ENCODE measurements around the gene AIDA. TPM values are rescaled to one million over a fixed set of nuclear protein-coding genes. Genes with fewer than 3 reads are reported as not detected.

The AIDA gene
- total RNA-seq, 1 experiment from 2014 or later, result 80.0 TPM

DNA sequence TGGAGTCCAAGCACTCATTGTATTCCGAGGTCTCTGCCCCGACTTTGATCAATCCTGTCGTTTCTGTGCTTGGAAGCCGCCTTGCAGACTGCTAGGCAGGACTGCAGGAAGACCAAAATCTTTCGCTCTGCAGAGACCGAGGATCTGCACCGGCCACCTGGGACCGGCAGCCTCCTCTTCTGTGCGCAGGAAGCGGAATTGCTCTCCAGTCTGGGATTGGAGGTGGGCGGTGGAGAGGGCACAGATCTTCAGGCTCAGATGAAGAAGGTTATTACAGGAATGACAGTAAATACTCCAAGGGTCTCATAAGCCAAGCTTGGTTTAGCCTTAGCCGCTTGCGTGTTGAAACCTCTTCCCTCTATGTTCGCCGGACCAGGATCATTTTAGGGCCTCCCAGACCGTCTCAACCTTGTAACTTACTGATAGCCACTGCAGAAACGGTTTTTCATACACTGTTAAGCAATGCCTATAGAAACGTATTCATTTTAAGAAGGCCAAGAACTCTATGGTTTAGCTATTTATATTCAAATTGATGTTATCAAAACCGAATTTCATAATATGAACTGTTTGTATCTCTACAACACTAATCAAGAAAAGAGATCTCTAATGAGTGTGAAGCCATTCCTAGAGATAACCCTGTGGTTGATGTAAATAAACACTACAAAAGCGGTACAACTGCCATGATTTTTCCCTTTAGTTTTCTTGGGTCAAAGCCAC lies 93.3 kb downstream of the AIDA start:
- BruUV-seq (replicated peaks), result TSS peak; percentile 48
- Histone ChIP-seq H3K27me3 (replicated peaks; ENCODE audit: insufficient read depth, low read depth, low read length, poor library complexity) (peaks cover 20% of the 10 kb centered on the region), H3K36me3 (ENCODE audit: insufficient read depth, low read length, poor library complexity, severe bottlenecking) (peaks cover 18% of the 10 kb centered on the region), H3K9me3 (ENCODE audit: low read depth, low read length, poor library complexity, severe bottlenecking) (no peaks in the 10 kb centered on the region), H3K27ac (ENCODE audit: low read depth, low read length, poor library complexity, severe bottlenecking) (no peak overlapping the region), H3K4me1 (ENCODE audit: insufficient read depth, low read length, poor library complexity, severe bottlenecking) (peaks cover 12% of the 10 kb centered on the region), H3K4me3 (ENCODE audit: low read depth, low read length, poor library complexity, severe bottlenecking) (peak overlapping the region; percentile 89)
- POLR2A ChIA-PET (ENCODE audit: low non-redundant PET), result no interaction called here
- TF ChIP-seq CTCF (conservative IDR thresholded peaks at IDR 0.05; ENCODE audit: low read depth, low read length), result no peak
- no peak for TF ChIP-seq EZH2 (IDR thresholded peaks at IDR 0.05; ENCODE audit: borderline replicate concordance, low read depth, low read length, poor library complexity, severe bottlenecking)
- peak; percentile 28 for DNase-seq (ENCODE audit: low spot score)
- CTCF ChIA-PET, result no interaction called here
- intact Hi-C loops (cut with micrococcal nuclease; ENCODE audit: unreplicated experiment), result no loop called here

Other genes with a start within 250 kb of the AIDA start
- gene HHIPL2, start 164.4 kb downstream of the AIDA start, total RNA-seq (2021), result 0.66 TPM in 1 of 2 replicates, not detected in the other
- gene TAF1A, start 122.6 kb downstream of the AIDA start, total RNA-seq (2021), result 19.3 TPM in 2 replicates
- gene MIA3, start 94.4 kb downstream of the AIDA start, total RNA-seq (2021), result 56.3 and 62.4 TPM in 2 replicates
- 36.2 and 36.6 TPM in 2 replicates for gene BROX, start 73 bp upstream of the AIDA start, total RNA-seq (2021)
- not detected in 2 replicates for gene FAM177B, start 24.7 kb upstream of the AIDA start, total RNA-seq (2021)
- gene DISP1, start 102.5 kb upstream of the AIDA start, total RNA-seq (2021), result 1.4 TPM in 2 replicates